ENCODE results near the gene LRIT1.

GRCh38 chr10:84205049-84205852, 36.1 kb downstream of the LRIT1 start:
- TF ChIP-seq POLR2AphosphoS5 (IDR thresholded peaks at IDR 0.05; ENCODE audit: low read depth, low read length) (no peak), POLR2A (IDR thresholded peaks at IDR 0.05; ENCODE audit: control extremely low read depth in 1 of 2, low read depth in 2 of 2, low read length in 2 of 2) (no peak)
- TF ChIP-seq, protein P1, sequence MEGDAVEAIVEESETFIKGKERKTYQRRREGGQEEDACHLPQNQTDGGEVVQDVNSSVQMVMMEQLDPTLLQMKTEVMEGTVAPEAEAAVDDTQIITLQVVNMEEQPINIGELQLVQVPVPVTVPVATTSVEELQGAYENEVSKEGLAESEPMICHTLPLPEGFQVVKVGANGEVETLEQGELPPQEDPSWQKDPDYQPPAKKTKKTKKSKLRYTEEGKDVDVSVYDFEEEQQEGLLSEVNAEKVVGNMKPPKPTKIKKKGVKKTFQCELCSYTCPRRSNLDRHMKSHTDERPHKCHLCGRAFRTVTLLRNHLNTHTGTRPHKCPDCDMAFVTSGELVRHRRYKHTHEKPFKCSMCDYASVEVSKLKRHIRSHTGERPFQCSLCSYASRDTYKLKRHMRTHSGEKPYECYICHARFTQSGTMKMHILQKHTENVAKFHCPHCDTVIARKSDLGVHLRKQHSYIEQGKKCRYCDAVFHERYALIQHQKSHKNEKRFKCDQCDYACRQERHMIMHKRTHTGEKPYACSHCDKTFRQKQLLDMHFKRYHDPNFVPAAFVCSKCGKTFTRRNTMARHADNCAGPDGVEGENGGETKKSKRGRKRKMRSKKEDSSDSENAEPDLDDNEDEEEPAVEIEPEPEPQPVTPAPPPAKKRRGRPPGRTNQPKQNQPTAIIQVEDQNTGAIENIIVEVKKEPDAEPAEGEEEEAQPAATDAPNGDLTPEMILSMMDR (IDR thresholded peaks at IDR 0.05; ENCODE audit: control extremely low read depth in 1 of 3, insufficient read depth in 1 of 3, low read depth in 1 of 3, low read length in 3 of 3) = peak; percentile 93 to 97 (median 93)
- TF ChIP-seq, protein P2, sequence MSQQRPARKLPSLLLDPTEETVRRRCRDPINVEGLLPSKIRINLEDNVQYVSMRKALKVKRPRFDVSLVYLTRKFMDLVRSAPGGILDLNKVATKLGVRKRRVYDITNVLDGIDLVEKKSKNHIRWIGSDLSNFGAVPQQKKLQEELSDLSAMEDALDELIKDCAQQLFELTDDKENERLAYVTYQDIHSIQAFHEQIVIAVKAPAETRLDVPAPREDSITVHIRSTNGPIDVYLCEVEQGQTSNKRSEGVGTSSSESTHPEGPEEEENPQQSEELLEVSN (IDR thresholded peaks at IDR 0.05) = no peak
